Tibial nerve (tissue), 4 donors: Measurements from ENCODE around the gene COL28A1. TPM values are rescaled to one million over a fixed set of nuclear protein-coding genes. Genes with fewer than 3 reads are reported as not detected.
A peak's percentile ranks its signal among the peaks of the same experiment; 100 is the strongest.

ENCODE experiments used
- DNase-seq, 2 donors: peaks; one replicate each; pipeline ENCODE4 v3.0.0-alpha.2; 2019; ENCODE audit warnings: low spot score in 2 of 2
- H3K27ac ChIP-seq, 4 donors: fragments of 200-600 bp; sonication (generic) in 3 of 4; one replicate each; pipeline ENCODE4 v1.5.1; 2017 to 2019; ENCODE audit warnings: mild to moderate bottlenecking in 1 of 4
- H3K27me3 ChIP-seq, 2 donors: fragments of 200-600 bp; sonication (generic) in 1 of 2; one replicate each; pipeline versions ENCODE4 v1.5.1 to v1.6.0; 2017 to 2019
- H3K36me3 ChIP-seq, 3 donors: fragments of 200-600 bp; sonication (generic); one replicate each; pipeline ENCODE4 v1.5.1; 2018 to 2019
- H3K4me1 ChIP-seq, 4 donors: fragments of 200-600 bp; sonication (generic) in 3 of 4; one replicate each; pipeline ENCODE4 v1.5.1; 2017 to 2019
- H3K4me3 ChIP-seq, 4 donors: fragments of 200-600 bp; sonication (generic) in 3 of 4; one replicate each; pipeline ENCODE4 v1.5.1; 2017 to 2019; ENCODE audit warnings: mild to moderate bottlenecking in 1 of 4, moderate library complexity in 1 of 4
- H3K9me3 ChIP-seq, 4 donors: fragments of 200-600 bp; sonication (generic) in 3 of 4; one replicate each; pipeline ENCODE4 v1.5.1; 2017 to 2019
- EP300 ChIP-seq, 2 donors: sonication (generic); formaldehyde crosslinking; IDR thresholded peaks; one replicate each; pipeline ENCODE4 v1.6.1; 2017; ENCODE audit warnings: antibody characterized with exemption in 2 of 2, mild to moderate bottlenecking in 1 of 2
- POLR2A ChIP-seq, 2 donors: fragments of 450-650 bp; IDR thresholded peaks; one replicate each; pipeline ENCODE4 v1.6.1; 2017; ENCODE audit warnings: antibody characterized with exemption in 2 of 2, mild to moderate bottlenecking in 2 of 2, moderate library complexity in 2 of 2
- WGBS, 2 donors: methylation state at CpG; one replicate each; pipeline ENCODE4 v1.1.5; 2018; 5-methylcytosine and 5-hydroxymethylcytosine counted together
- total RNA-seq, 4 donors: library from RNA; depleted of rRNA; stranded (reverse); fragments of >200 nt; gene quantifications; one replicate each; pipeline ENCODE4 v1.1.0, GENCODE V29; 2016
- TF ChIP-seq, protein P1 (sequence below), 5 experiments: fragments of 200-600 bp in 3 of 5; fragments of 450-650 bp in 2 of 5; sonication (generic) in 3 of 5; IDR thresholded peaks; one replicate each; pipeline ENCODE4 v1.5.1; 2016 to 2019; ENCODE audit warnings: antibody characterized with exemption in 5 of 5, mild to moderate bottlenecking in 3 of 5, moderate library complexity in 2 of 5

Gene COL28A1
- total RNA-seq, 4 donors from 2014 or later: 60.0 to 142 (median 122) TPM

DNA sequence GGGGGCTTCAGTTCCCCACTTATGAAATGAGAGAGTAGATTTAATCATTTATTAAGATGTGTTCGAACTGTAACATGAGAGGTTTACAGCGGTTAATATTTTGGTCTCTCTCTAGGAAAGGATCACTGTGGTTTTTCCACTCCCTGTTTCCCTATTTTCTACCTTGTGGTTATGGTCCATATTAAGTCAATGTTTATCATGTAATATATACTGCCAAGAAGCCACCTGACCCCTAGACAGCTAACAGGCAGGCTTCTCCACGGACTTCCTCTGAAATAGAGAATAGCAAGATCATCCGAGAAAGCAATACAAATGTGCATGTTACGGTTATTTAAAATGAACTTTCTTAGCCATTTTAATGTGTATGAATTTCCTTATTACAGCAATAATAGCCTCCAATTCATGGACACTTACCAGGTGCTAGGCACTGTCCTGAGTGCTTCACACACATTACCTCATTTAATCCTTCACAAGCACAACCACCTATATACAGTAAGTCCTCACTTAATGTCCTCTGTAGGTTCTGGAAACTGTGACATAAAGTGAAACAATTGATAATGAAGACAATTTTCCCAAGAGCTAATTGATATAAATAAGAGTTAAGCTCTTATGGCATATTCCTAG lies 835 bp upstream of the COL28A1 start:
- DNase-seq: no peak
- no peaks in the 10 kb centered on the region for H3K27me3 ChIP-seq
- 89% methylated on average over 5 of the region's 5 CpGs for WGBS, 2 donors

GRCh38 chr7:7533831-7534430 lies 1.7 kb downstream of the COL28A1 start:
- 59 to 63% methylated on average over 3 of the region's 3 CpGs for WGBS, 2 donors
- Histone ChIP-seq H3K27me3 (no peaks in the 10 kb centered on the region), H3K9me3 (no peaks in the 10 kb centered on the region), H3K27ac (peak overlapping the region in 2 of 4 donors; percentile 56 to 60), H3K4me1 (peaks cover 0 to 7% (median 0%) of the 10 kb centered on the region in 4 donors), H3K4me3 (peak overlapping the region in 1 of 4 donors; percentile 41), H3K36me3 (no peaks in the 10 kb centered on the region)
- DNase-seq: no peak
- TF ChIP-seq POLR2A (IDR thresholded peaks at IDR 0.05): no peak
- TF ChIP-seq, protein P1, sequence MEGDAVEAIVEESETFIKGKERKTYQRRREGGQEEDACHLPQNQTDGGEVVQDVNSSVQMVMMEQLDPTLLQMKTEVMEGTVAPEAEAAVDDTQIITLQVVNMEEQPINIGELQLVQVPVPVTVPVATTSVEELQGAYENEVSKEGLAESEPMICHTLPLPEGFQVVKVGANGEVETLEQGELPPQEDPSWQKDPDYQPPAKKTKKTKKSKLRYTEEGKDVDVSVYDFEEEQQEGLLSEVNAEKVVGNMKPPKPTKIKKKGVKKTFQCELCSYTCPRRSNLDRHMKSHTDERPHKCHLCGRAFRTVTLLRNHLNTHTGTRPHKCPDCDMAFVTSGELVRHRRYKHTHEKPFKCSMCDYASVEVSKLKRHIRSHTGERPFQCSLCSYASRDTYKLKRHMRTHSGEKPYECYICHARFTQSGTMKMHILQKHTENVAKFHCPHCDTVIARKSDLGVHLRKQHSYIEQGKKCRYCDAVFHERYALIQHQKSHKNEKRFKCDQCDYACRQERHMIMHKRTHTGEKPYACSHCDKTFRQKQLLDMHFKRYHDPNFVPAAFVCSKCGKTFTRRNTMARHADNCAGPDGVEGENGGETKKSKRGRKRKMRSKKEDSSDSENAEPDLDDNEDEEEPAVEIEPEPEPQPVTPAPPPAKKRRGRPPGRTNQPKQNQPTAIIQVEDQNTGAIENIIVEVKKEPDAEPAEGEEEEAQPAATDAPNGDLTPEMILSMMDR (IDR thresholded peaks at IDR 0.05): no peak
- TF ChIP-seq EP300 (IDR thresholded peaks at IDR 0.05): no peak

More for the DNA sequence above, 835 bp upstream of the COL28A1 start:
- Histone ChIP-seq H3K4me1 (peaks cover 0 to 7% (median 0%) of the 10 kb centered on the region in 4 donors), H3K36me3 (no peaks in the 10 kb centered on the region), H3K4me3 (peak overlapping the region in 1 of 4 donors; percentile 14), H3K9me3 (no peaks in the 10 kb centered on the region), H3K27ac (peak overlapping the region in 1 of 4 donors; percentile 60)
- TF ChIP-seq, protein P1 (IDR thresholded peaks at IDR 0.05): no peak

- H3K4me1 ChIP-seq: peaks cover 0 to 9% (median 0%) of the 10 kb centered on the region in 4 donors
- peak overlapping the region in 3 of 4 donors; percentile 43 to 70 (median 48) for H3K27ac ChIP-seq
- no peak for DNase-seq
- no peaks in the 10 kb centered on the region for H3K9me3 ChIP-seq
- TF ChIP-seq, protein P1 (IDR thresholded peaks at IDR 0.05): no peak
- TF ChIP-seq EP300 (IDR thresholded peaks at IDR 0.05) (no peak), POLR2A (IDR thresholded peaks at IDR 0.05) (no peak)
- H3K36me3 ChIP-seq: no peaks in the 10 kb centered on the region
- WGBS, 2 donors: 53 to 69% methylated on average over 4 of the region's 4 CpGs
- no peaks in the 10 kb centered on the region for H3K27me3 ChIP-seq
- H3K4me3 ChIP-seq: peak overlapping the region in 1 of 4 donors; percentile 14
Measured at GRCh38 chr7:7529328-7529727, 6.3 kb downstream of the COL28A1 start.

GRCh38 chr7:7527047-7527446 lies 8.6 kb downstream of the COL28A1 start:
- peaks cover 0 to 18% (median 0%) of the 10 kb centered on the region in 4 donors for H3K4me1 ChIP-seq
- no peaks in the 10 kb centered on the region for H3K9me3 ChIP-seq
- no peaks in the 10 kb centered on the region for H3K36me3 ChIP-seq
- no peak overlapping the region for H3K4me3 ChIP-seq
- H3K27ac ChIP-seq: peak overlapping the region in 3 of 4 donors; percentile 0 to 68 (median 38)
- TF ChIP-seq POLR2A (IDR thresholded peaks at IDR 0.05) (no peak), EP300 (IDR thresholded peaks at IDR 0.05) (peak in 1 of 2 donors; percentile 12)
- TF ChIP-seq, protein P1 (IDR thresholded peaks at IDR 0.05): no peak
- no peak for DNase-seq
- H3K27me3 ChIP-seq: no peaks in the 10 kb centered on the region
- 39 to 64% methylated on average over 3 of the region's 3 CpGs for WGBS, 2 donors

DNA sequence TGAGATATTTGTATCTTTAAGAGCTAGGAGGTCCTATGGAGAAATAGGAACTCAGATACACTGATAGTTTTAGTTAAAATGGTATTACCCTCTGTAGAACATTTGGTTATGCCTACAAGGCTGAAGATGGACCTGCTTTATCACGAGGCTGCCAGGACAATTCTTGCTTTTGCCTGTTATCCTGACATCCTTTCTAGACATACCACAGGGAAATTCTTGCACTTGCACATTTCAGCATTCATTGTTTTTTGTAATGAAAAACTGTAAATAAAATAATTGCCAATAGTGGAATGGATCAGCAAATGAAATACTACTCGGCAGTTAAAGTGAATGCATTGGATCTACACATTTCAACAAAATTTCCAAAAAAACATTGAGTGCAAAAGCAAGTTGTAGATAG lies 9.7 kb downstream of the COL28A1 start:
- no peak for TF ChIP-seq POLR2A (IDR thresholded peaks at IDR 0.05)
- no peak for TF ChIP-seq EP300 (IDR thresholded peaks at IDR 0.05)
- TF ChIP-seq, protein P1 (IDR thresholded peaks at IDR 0.05): no peak
- H3K4me1 ChIP-seq: peaks cover 0 to 12% (median 0%) of the 10 kb centered on the region in 4 donors
- no peak overlapping the region for H3K4me3 ChIP-seq
- WGBS, 2 donors: 96% methylated on average over 2 of the region's 2 CpGs
- H3K27me3 ChIP-seq: no peaks in the 10 kb centered on the region
- peak overlapping the region in 1 of 4 donors; percentile 63 for H3K27ac ChIP-seq
- no peaks in the 10 kb centered on the region for H3K36me3 ChIP-seq
- no peak for DNase-seq
- no peaks in the 10 kb centered on the region for H3K9me3 ChIP-seq
